ENCODE results near the gene TIGD7. TPM values are rescaled to one million over a fixed set of nuclear protein-coding genes. Genes with fewer than 3 reads are reported as not detected.
A peak's percentile ranks its signal among the peaks of the same experiment; 100 is the strongest.

The TIGD7 gene
- total and polyA plus RNA-seq, 2 of the 13 experiments (the other 11 are each of a cell fraction or from before 2014, with no cell fraction given) = not detected

- TF ChIP-seq REXO4 (CRISPR knock-in tag; IDR thresholded peaks at IDR 0.05; ENCODE audit: borderline replicate concordance) (no peak), ZNF530 (CRISPR knock-in tag; IDR thresholded peaks at IDR 0.05; ENCODE audit: low read depth) (no peak), HOXA7 (CRISPR knock-in tag; IDR thresholded peaks at IDR 0.05) (no peak), REST (IDR thresholded peaks at IDR 0.05; ENCODE audit: borderline replicate concordance in 1 of 2, low read depth in 1 of 2, low read length in 2 of 2) (no peak; a peak in 2 of 4 replicates), ZBTB14 (CRISPR knock-in tag; IDR thresholded peaks at IDR 0.05) (peak; percentile 28), ZNF12 (CRISPR knock-in tag; IDR thresholded peaks at IDR 0.05) (no peak), ZNF883 (CRISPR knock-in tag; IDR thresholded peaks at IDR 0.05; ENCODE audit: not compliant biosample characterization) (peak; percentile 4), MIER3 (CRISPR knock-in tag; IDR thresholded peaks at IDR 0.05; ENCODE audit: borderline replicate concordance) (0 out of 2 replicates have a peak, but pooled peaks have one; percentile 11), FOXM1 (CRISPR knock-in tag; IDR thresholded peaks at IDR 0.05) (0 out of 2 replicates have a peak, but pooled peaks have one; percentile 70), YEATS2 (CRISPR knock-in tag; IDR thresholded peaks at IDR 0.05; ENCODE audit: borderline replicate concordance) (peak; percentile 90), KLF12 (CRISPR knock-in tag; IDR thresholded peaks at IDR 0.05; ENCODE audit: borderline replicate concordance) (0 out of 2 replicates have a peak, but pooled peaks have one; percentile 85), FOXK2 (IDR thresholded peaks at IDR 0.05) (peak; percentile 51), ARID2 (CRISPR knock-in tag; IDR thresholded peaks at IDR 0.05; ENCODE audit: borderline replicate concordance) (no peak), ZNF777 (CRISPR knock-in tag; IDR thresholded peaks at IDR 0.05) (peak; percentile 67; the same call in 1 of the 2 replicates), ZBTB33 (CRISPR knock-in tag; IDR thresholded peaks at IDR 0.05) (no peak), ZNF614 (CRISPR knock-in tag; IDR thresholded peaks at IDR 0.05; ENCODE audit: borderline replicate concordance) (no peak), HDAC1 (CRISPR knock-in tag; IDR thresholded peaks at IDR 0.05) (peak; percentile 86), ZNF747 (CRISPR knock-in tag; IDR thresholded peaks at IDR 0.05; ENCODE audit: borderline replicate concordance) (peak; percentile 52; the same call in 1 of the 2 replicates), TSC22D2 (CRISPR knock-in tag; IDR thresholded peaks at IDR 0.05; ENCODE audit: borderline replicate concordance) (no peak), ZNF160 (CRISPR knock-in tag; IDR thresholded peaks at IDR 0.05) (peak; percentile 69), ZIK1 (CRISPR knock-in tag; IDR thresholded peaks at IDR 0.05; ENCODE audit: borderline replicate concordance, low read depth) (0 out of 2 replicates have a peak, but pooled peaks have one; percentile 9)
Measured at GRCh38 chr16:3282730-3283542, 22.3 kb downstream of the TIGD7 start, which contains the start of gene ZNF263 (continued).

All from HepG2 (cell line).